ENCODE measurements around the gene IPCEF1.

DNA sequence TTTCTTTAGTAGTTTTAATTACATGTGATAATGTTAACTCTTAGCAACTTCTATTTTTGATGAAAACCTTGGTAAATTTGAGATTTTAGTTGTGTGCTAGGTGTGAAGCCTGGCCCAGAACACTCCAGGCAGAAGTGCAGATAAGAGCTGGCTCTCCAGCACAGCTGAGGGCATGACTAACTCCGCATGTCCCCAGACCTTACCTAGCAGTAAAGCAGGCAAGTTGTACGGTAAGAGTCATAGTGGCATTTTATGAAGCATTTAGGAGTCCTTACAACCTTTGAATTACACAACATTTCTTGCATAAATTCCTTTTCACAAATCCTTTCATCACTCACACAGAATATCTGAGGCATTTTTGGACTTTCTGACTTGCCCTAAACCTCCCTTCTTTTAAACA is 250.4 kb downstream of the IPCEF1 start:
- TF ChIP-seq, protein P1, sequence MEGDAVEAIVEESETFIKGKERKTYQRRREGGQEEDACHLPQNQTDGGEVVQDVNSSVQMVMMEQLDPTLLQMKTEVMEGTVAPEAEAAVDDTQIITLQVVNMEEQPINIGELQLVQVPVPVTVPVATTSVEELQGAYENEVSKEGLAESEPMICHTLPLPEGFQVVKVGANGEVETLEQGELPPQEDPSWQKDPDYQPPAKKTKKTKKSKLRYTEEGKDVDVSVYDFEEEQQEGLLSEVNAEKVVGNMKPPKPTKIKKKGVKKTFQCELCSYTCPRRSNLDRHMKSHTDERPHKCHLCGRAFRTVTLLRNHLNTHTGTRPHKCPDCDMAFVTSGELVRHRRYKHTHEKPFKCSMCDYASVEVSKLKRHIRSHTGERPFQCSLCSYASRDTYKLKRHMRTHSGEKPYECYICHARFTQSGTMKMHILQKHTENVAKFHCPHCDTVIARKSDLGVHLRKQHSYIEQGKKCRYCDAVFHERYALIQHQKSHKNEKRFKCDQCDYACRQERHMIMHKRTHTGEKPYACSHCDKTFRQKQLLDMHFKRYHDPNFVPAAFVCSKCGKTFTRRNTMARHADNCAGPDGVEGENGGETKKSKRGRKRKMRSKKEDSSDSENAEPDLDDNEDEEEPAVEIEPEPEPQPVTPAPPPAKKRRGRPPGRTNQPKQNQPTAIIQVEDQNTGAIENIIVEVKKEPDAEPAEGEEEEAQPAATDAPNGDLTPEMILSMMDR (IDR thresholded peaks at IDR 0.05; ENCODE audit: poor library complexity, severe bottlenecking): no peak
- no peak for TF ChIP-seq EZH2 (IDR thresholded peaks at IDR 0.05; ENCODE audit: borderline replicate concordance, insufficient read depth, low read length, poor library complexity, severe bottlenecking)
- no peak for TF ChIP-seq POLR2AphosphoS5 (IDR thresholded peaks at IDR 0.05)
